ENCODE measurements around the gene TET3.

TET3 gene

GRCh38 chr2:74007121-74007520, 22.4 kb downstream of the TET3 start:
- no peak for DNase-seq

- DNase-seq, result no peak
These were observed 23.0 kb downstream of the TET3 start for GRCh38 chr2:74007711-74008110.

GRCh38 chr2:74008761-74009395, 24.2 kb downstream of the TET3 start:
- no peak for DNase-seq

- no peak for DNase-seq
These were observed 24.9 kb downstream of the TET3 start for GRCh38 chr2:74009577-74009976.

GRCh38 chr2:74010087-74010541, 25.4 kb downstream of the TET3 start:
- no peak for DNase-seq

- DNase-seq, result no peak
These were observed 26.5 kb downstream of the TET3 start for GRCh38 chr2:74011246-74011645.

GRCh38 chr2:74014813-74015212, 30.1 kb downstream of the TET3 start:
- DNase-seq, result no peak

GRCh38 chr2:74017223-74017622, 32.5 kb downstream of the TET3 start:
- DNase-seq, result no peak

GRCh38 chr2:74019516-74019915, 34.8 kb downstream of the TET3 start:
- DNase-seq, result no peak

GRCh38 chr2:74020702-74021406, 36.1 kb downstream of the TET3 start:
- DNase-seq, result no peak

- no peak for DNase-seq
These were observed 36.7 kb downstream of the TET3 start for GRCh38 chr2:74021407-74021755.

GRCh38 chr2:74024216-74024615, 39.5 kb downstream of the TET3 start:
- DNase-seq, result no peak

- DNase-seq, result no peak
These were observed 41.4 kb downstream of the TET3 start for GRCh38 chr2:74025971-74026612.

GRCh38 chr2:74026687-74027241, 42.1 kb downstream of the TET3 start:
- no peak for DNase-seq

- DNase-seq, result no peak
These were observed 42.8 kb downstream of the TET3 start for GRCh38 chr2:74027496-74027895.

- DNase-seq, result no peak
These were observed 43.6 kb downstream of the TET3 start for GRCh38 chr2:74028290-74028689.

- DNase-seq, result no peak
These were observed 44.0 kb downstream of the TET3 start for GRCh38 chr2:74028741-74029140.

GRCh38 chr2:74029714-74030397, 45.1 kb downstream of the TET3 start:
- DNase-seq, result no peak

- DNase-seq, result no peak
These were observed 46.5 kb downstream of the TET3 start for GRCh38 chr2:74031221-74031620.

- no peak for DNase-seq
These were observed 47.2 kb downstream of the TET3 start for GRCh38 chr2:74031959-74032287.

GRCh38 chr2:74033375-74033774, 48.7 kb downstream of the TET3 start:
- no peak for DNase-seq
